Spleen (tissue), 11 donors: ENCODE data around the gene GREB1L. TPM values are rescaled to one million over a fixed set of nuclear protein-coding genes. Genes with fewer than 3 reads are reported as not detected.

ENCODE experiments used
- DNase-seq: peaks from one replicate; pipeline ENCODE4 v3.0.0-alpha.2; 2020
- H3K27ac ChIP-seq, 8 donors: fragments of 200-600 bp; sonication (generic) in 7 of 8; 1 replicate in 4 of 8; 2 replicates in 4 of 8; pipeline versions ENCODE4 v1.5.0 to v1.8.0; 2016 to 2021; ENCODE audit warnings: inconsistent platforms in 4 of 8, mild to moderate bottlenecking in 4 of 8, moderate library complexity in 1 of 8
- H3K27me3 ChIP-seq, 7 donors: fragments of 200-600 bp; sonication (generic) in 6 of 7; replicated peaks in 1 of 7; 1 replicate in 4 of 7; 2 replicates in 3 of 7; pipeline versions ENCODE4 v1.5.0 to v1.8.0; 2016 to 2021; ENCODE audit warnings: inconsistent platforms in 3 of 7, mild to moderate bottlenecking in 1 of 7
- H3K36me3 ChIP-seq, 6 donors: fragments of 200-600 bp; sonication (generic) in 5 of 6; 1 replicate in 4 of 6; 2 replicates in 2 of 6; pipeline versions ENCODE4 v1.5.0 to v1.8.0; 2016 to 2021; ENCODE audit warnings: inconsistent platforms in 2 of 6
- H3K4me1 ChIP-seq, 6 donors: fragments of 200-600 bp; sonication (generic) in 5 of 6; 1 replicate in 3 of 6; 2 replicates in 3 of 6; pipeline versions ENCODE4 v1.5.0 to v1.8.0; 2016 to 2021; ENCODE audit warnings: inconsistent platforms in 3 of 6
- H3K4me3 ChIP-seq, 8 donors: fragments of 200-600 bp; sonication (generic) in 7 of 8; 1 replicate in 4 of 8; 2 replicates in 4 of 8; pipeline versions ENCODE4 v1.5.0 to v1.8.0; 2016 to 2021; ENCODE audit warnings: inconsistent platforms in 4 of 8, mild to moderate bottlenecking in 4 of 8, moderate library complexity in 2 of 8
- H3K9me3 ChIP-seq, 8 donors: fragments of 200-600 bp; sonication (generic) in 7 of 8; 1 replicate in 4 of 8; 2 replicates in 4 of 8; pipeline versions ENCODE4 v1.5.0 to v1.8.0; 2016 to 2021; ENCODE audit warnings: inconsistent platforms in 4 of 8
- POLR2A ChIP-seq, 3 donors: fragments of 450-650 bp; IDR thresholded peaks; one replicate each; pipeline ENCODE4 v1.5.1; 2017; ENCODE audit warnings: antibody characterized with exemption in 3 of 3, mild to moderate bottlenecking in 1 of 3
- POLR2AphosphoS5 ChIP-seq, 3 donors: sonication (generic); formaldehyde crosslinking; IDR thresholded peaks; one replicate each; pipeline ENCODE4 v1.5.1; 2017; ENCODE audit warnings: antibody characterized with exemption in 3 of 3
- WGBS, 5 donors: extraction: QIAGEN DNeasy Blood & Tissue Kit in 3 of 5; methylation state at CpG; one replicate each; pipeline versions ENCODE4 v1.1.5 to v1.1.7; 2013 to 2018; 5-methylcytosine and 5-hydroxymethylcytosine counted together
- intact Hi-C: fragments of 100-400 bp; cut with DNase I; formaldehyde crosslinking; loops from one replicate; pipeline ENCODE4 v1.15.0; 2023; ENCODE audit warnings: low total_unique reads
- polyA plus RNA-seq, 3 donors: library from polyadenylated mRNA; stranded (reverse); fragments of 200-250 nt; gene quantifications; one replicate each; pipeline ENCODE4 v1.2.1, GENCODE V29; 2013
- total RNA-seq, 7 donors: library from RNA; depleted of rRNA in 3 of 7; stranded (reverse); fragments of >200 nt in 3 of 7; fragmentation: NEBNext Ultra II Directional in 4 of 7; extraction: Animal tissue kit (Norgen Biotek cat#: 25700) in 4 of 7; gene quantifications; one replicate each; pipeline versions ENCODE4 v1.1.0 to v1.2.1, GENCODE V29; 2016 to 2021
- TF ChIP-seq, protein P1 (sequence below), 11 experiments: fragments of 200-600 bp in 7 of 11; fragments of 450-650 bp in 4 of 11; sonication (generic) in 4 of 11; IDR thresholded peaks in 8 of 11; conservative IDR thresholded peaks in 3 of 11; 1 replicate in 7 of 11; 2 replicates in 4 of 11; pipeline versions ENCODE4 v1.4.0 to v1.8.0; 2016 to 2021; ENCODE audit warnings: antibody characterized with exemption in 11 of 11, inconsistent platforms in 4 of 11, mild to moderate bottlenecking in 1 of 11
- donor health status: healthy with polysubstance abuse.
- donor health status: DM: no; HTN: no; CAD: no; lungs with moderate emphysema.
- donor health status: DM: no; HTN: no; CAD: no.
- donor health status: Bipolar disorder and iron deficiency.
- donor health status: healthy.
- donor health status: DM: no; HTN: no; CAD: no.
- donor health status: DM: yes; HTN: yes; CAD: no.

The GREB1L gene
- total and polyA plus RNA-seq, 10 donors: under 0.01 to 0.79 (median 0.57) TPM

DNA sequence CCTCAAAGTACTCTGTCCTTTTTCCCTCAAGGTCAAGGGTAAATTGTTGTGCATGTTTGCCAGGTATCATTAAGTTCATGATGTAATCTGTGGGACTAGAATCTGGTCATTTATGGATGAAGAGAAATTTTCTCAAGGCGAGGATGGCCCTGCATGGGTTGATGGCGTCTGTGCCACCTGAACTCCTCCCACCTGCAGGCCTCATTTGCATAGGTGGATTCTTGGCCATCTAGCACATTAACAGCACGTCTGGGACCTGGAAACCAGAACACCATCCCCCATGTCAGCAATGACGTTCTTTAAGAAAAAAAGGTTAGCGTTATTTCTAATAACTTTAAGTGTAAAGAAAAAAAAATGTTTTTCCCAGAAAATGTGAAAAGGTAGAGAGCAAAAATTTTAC, 212.7 kb downstream of the GREB1L start:
- no peaks in the 10 kb centered on the region for H3K36me3 ChIP-seq
- intact Hi-C loops: no loop called here
- H3K27ac ChIP-seq: no peak overlapping the region
- DNase-seq: no peak
- TF ChIP-seq POLR2A (IDR thresholded peaks at IDR 0.05) (no peak), POLR2AphosphoS5 (IDR thresholded peaks at IDR 0.05) (no peak)
- TF ChIP-seq, protein P1, sequence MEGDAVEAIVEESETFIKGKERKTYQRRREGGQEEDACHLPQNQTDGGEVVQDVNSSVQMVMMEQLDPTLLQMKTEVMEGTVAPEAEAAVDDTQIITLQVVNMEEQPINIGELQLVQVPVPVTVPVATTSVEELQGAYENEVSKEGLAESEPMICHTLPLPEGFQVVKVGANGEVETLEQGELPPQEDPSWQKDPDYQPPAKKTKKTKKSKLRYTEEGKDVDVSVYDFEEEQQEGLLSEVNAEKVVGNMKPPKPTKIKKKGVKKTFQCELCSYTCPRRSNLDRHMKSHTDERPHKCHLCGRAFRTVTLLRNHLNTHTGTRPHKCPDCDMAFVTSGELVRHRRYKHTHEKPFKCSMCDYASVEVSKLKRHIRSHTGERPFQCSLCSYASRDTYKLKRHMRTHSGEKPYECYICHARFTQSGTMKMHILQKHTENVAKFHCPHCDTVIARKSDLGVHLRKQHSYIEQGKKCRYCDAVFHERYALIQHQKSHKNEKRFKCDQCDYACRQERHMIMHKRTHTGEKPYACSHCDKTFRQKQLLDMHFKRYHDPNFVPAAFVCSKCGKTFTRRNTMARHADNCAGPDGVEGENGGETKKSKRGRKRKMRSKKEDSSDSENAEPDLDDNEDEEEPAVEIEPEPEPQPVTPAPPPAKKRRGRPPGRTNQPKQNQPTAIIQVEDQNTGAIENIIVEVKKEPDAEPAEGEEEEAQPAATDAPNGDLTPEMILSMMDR (IDR thresholded peaks at IDR 0.05 in 8 of 11, conservative IDR thresholded peaks at IDR 0.05 in 3 of 11): no peak
- H3K9me3 ChIP-seq: no peaks in the 10 kb centered on the region
- no peak overlapping the region for H3K4me3 ChIP-seq
- no peaks in the 10 kb centered on the region for H3K4me1 ChIP-seq
- H3K27me3 ChIP-seq: no peaks in the 10 kb centered on the region
- WGBS, 5 donors: 80 to 92% (median 85%) methylated on average over 5 of the region's 5 CpGs

DNA sequence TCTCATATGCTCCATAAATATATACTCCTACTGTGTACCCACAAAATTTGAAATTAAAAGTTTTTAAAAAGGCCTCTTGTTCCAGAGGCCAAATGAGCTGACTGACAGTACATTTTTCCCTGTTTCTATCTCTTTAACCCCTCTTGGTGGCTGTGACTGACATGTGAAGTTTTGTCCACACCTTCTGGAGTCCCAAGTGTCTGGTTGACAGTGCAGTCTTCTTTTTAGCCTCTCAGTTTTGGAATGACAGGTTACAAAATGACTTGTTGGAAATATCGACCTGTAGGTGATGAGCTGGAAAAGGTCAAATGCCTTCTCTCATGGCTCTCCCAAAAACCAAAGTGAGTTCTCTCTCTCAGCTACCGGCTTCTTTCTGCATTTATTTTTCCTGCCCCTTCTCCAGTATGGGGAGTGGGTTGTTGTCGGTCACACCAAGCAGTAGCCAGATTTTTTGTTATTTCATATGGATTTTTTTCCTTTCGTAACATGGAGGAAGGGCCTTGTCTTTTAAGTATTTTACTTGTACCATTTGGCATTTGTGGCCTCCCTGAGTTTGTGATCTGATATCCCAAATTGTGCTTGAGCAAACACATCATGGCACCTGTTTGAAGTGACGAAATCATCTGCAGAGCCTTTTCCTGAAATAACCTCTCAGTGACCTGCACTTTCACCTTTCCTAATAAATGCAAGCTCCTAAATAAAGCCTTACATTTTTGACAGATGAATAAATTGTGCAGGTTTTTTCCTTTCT, 214.6 kb downstream of the GREB1L start:
- DNase-seq: no peak
- Histone ChIP-seq H3K4me3 (no peak overlapping the region), H3K36me3 (no peaks in the 10 kb centered on the region), H3K9me3 (no peaks in the 10 kb centered on the region), H3K27ac (no peak overlapping the region), H3K4me1 (no peaks in the 10 kb centered on the region), H3K27me3 (no peaks in the 10 kb centered on the region)
- TF ChIP-seq, protein P1 (IDR thresholded peaks at IDR 0.05 in 8 of 11, conservative IDR thresholded peaks at IDR 0.05 in 3 of 11): no peak
- TF ChIP-seq POLR2AphosphoS5 (IDR thresholded peaks at IDR 0.05) (no peak), POLR2A (IDR thresholded peaks at IDR 0.05) (no peak)
- intact Hi-C loops: no loop called here
- WGBS, 5 donors: 83 to 93% (median 85%) methylated on average over 5 of the region's 5 CpGs

DNA sequence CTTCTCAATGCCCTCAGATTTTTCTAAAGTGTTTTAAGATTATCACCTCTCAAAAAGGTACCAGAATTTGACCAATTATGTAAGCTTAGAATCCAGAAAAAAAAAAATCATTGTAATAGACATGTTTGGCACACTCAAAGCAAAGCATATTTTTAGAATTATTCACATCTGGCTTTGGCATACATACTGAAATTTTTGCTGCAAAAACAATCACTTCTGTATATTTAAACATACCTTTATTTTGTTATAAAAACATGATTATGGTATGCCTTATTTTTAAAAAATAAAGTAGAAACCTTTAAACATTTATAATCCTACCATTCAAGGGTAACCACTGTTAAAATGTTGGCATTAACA, 215.1 kb downstream of the GREB1L start:
- no peaks in the 10 kb centered on the region for H3K4me1 ChIP-seq
- H3K27ac ChIP-seq: no peak overlapping the region
- no peaks in the 10 kb centered on the region for H3K9me3 ChIP-seq
- no peaks in the 10 kb centered on the region for H3K36me3 ChIP-seq
- H3K27me3 ChIP-seq: no peaks in the 10 kb centered on the region
- DNase-seq: no peak
- TF ChIP-seq POLR2A (IDR thresholded peaks at IDR 0.05) (no peak), POLR2AphosphoS5 (IDR thresholded peaks at IDR 0.05) (no peak)
- TF ChIP-seq, protein P1 (IDR thresholded peaks at IDR 0.05 in 8 of 11, conservative IDR thresholded peaks at IDR 0.05 in 3 of 11): no peak
- intact Hi-C loops: no loop called here
- no peak overlapping the region for H3K4me3 ChIP-seq

DNA sequence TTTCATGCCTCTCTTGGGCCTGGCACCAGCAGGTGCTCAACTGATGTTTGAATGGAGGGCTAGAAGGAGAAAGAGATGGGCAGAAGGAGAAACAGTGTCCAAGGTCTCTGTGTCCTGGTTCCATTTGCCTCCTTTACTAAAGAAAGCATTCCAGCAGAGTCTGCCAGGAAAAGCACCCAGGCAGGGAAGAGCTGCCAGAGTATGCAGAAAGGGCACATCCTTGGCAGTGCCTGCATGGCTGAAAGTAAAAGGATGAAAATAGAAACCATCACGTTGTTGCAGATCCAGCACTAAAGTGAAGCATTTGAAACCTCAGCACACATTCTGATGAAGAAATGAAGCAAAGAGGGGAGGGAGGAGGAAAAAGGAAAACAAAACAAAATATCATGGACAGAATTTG, 216.3 kb downstream of the GREB1L start:
- H3K4me3 ChIP-seq: no peak overlapping the region
- no peaks in the 10 kb centered on the region for H3K9me3 ChIP-seq
- DNase-seq: no peak
- no peaks in the 10 kb centered on the region for H3K36me3 ChIP-seq
- intact Hi-C loops: no loop called here
- no peak for TF ChIP-seq POLR2AphosphoS5 (IDR thresholded peaks at IDR 0.05)
- no peak for TF ChIP-seq POLR2A (IDR thresholded peaks at IDR 0.05)
- TF ChIP-seq, protein P1 (IDR thresholded peaks at IDR 0.05 in 8 of 11, conservative IDR thresholded peaks at IDR 0.05 in 3 of 11): no peak
- no peaks in the 10 kb centered on the region for H3K27me3 ChIP-seq
- H3K27ac ChIP-seq: no peak overlapping the region
- WGBS, 5 donors: 61 to 85% (median 64%) methylated on average over 1 of the region's 1 CpG
- no peaks in the 10 kb centered on the region for H3K4me1 ChIP-seq
